OCI-LY7 (cell line): ENCODE measurements around the gene SPTB. TPM values are rescaled to one million over a fixed set of nuclear protein-coding genes. Genes with fewer than 3 reads are reported as not detected.

Source experiments
- BruUV-seq: library from RNA; stranded (reverse); fragments of 400-500 nt; replicated peaks from 2 replicates; lab custom pipeline; 2021; lab: Mats Ljungman, UMichigan
- CTCF ChIA-PET: fragments of 300-600 bp; sonication (Branson Sonifier 250); formaldehyde crosslinking; loops from one replicate; lab custom pipeline; 2022; ENCODE audit warnings: antibody characterized with exemption; ENCODE audit not compliant: unreplicated experiment; lab: Charles Lee
- POLR2A ChIA-PET: fragments of 300-600 bp; sonication (Branson Sonifier 250); formaldehyde crosslinking; loops from one replicate; lab custom pipeline; 2022; ENCODE audit warnings: antibody characterized with exemption; lab: Charles Lee
- DNase-seq: peaks from one replicate; pipeline ENCODE4 v3.0.0-alpha.2; 2015; ENCODE audit warnings: low spot score
- H2AFZ ChIP-seq: fragments of 200-600 bp; sonication (generic), shearing (Covaris generic); 2 replicates; pipeline ENCODE4 v1.6.1; 2014; ENCODE audit warnings: mild to moderate bottlenecking, antibody characterized with exemption, low read length, moderate library complexity
- H3K27ac ChIP-seq: fragments of 200-600 bp; sonication (generic); 2 replicates; pipeline ENCODE4 v1.5.1; 2014; ENCODE audit warnings: mixed run types, low read depth, mild to moderate bottlenecking, moderate library complexity, low read length, inconsistent platforms; ENCODE audit not compliant: poor library complexity, severe bottlenecking
- H3K36me3 ChIP-seq: fragments of 200-600 bp; sonication (generic); 2 replicates; pipeline ENCODE4 v1.6.1; 2014; ENCODE audit warnings: mild to moderate bottlenecking, antibody characterized with exemption, low read length, moderate library complexity, mixed read lengths; ENCODE audit not compliant: insufficient read depth
- H3K4me1 ChIP-seq: fragments of 200-600 bp; sonication (generic); 2 replicates; pipeline ENCODE4 v1.5.1; 2014; ENCODE audit warnings: mild to moderate bottlenecking, low read length; ENCODE audit not compliant: insufficient read depth, poor library complexity, severe bottlenecking
- H3K4me2 ChIP-seq: fragments of 200-600 bp; sonication (generic); 2 replicates; pipeline ENCODE4 v1.6.1; 2014; ENCODE audit warnings: mild to moderate bottlenecking, low read length
- H3K4me3 ChIP-seq: fragments of 200-600 bp; sonication (generic); 2 replicates; pipeline ENCODE4 v1.5.1; 2014; ENCODE audit warnings: mild to moderate bottlenecking, low read depth, low read length; ENCODE audit not compliant: poor library complexity, severe bottlenecking
- H3K79me2 ChIP-seq: fragments of 200-600 bp; sonication (generic); 2 replicates; pipeline ENCODE4 v1.6.1; 2016; ENCODE audit warnings: low read depth, mild to moderate bottlenecking, low read length, moderate library complexity, mixed read lengths; ENCODE audit not compliant: insufficient read depth
- H3K9me2 ChIP-seq: fragments of 200-600 bp; sonication (generic); 2 replicates; pipeline ENCODE4 v1.6.1; 2016; ENCODE audit warnings: mild to moderate bottlenecking, low read length, mixed read lengths; ENCODE audit not compliant: insufficient read depth
- H3K9me3 ChIP-seq: fragments of 200-600 bp; sonication (generic); 2 replicates; pipeline ENCODE4 v1.6.1; 2014; ENCODE audit warnings: mild to moderate bottlenecking, mixed run types, low read length, mixed read lengths
- H4K20me1 ChIP-seq: fragments of 200-600 bp; sonication (generic); 2 replicates; pipeline ENCODE4 v1.6.1; 2014; ENCODE audit warnings: mild to moderate bottlenecking, antibody characterized with exemption, low read length, moderate library complexity, mixed read lengths; ENCODE audit not compliant: insufficient read depth
- EZH2phosphoT487 ChIP-seq: fragments of 200-600 bp; sonication (generic); IDR thresholded peaks from 2 replicates; pipeline ENCODE4 v1.6.1; 2018; ENCODE audit warnings: low read depth, borderline replicate concordance, mild to moderate bottlenecking, mixed run types, antibody characterized with exemption, low read length, moderate library complexity, mixed read lengths
- intact Hi-C: fragments of 100-400 bp; cut with micrococcal nuclease; formaldehyde crosslinking; loops from one replicate; pipeline ENCODE4 v1.10.0; 2022; ENCODE audit not compliant: unreplicated experiment
- total RNA-seq, 2 experiments: library from RNA; depleted of rRNA in 1 of 2; stranded (reverse); fragments of >200 nt in 1 of 2; shearing (Covaris generic) in 1 of 2; gene quantifications; 2 replicates each; pipeline ENCODE4 v1.2.3, GENCODE V29; 2014 to 2022
- TF ChIP-seq, protein P1 (sequence below): fragments of 200-600 bp; sonication (generic); conservative IDR thresholded peaks from 2 replicates; pipeline ENCODE4 v1.5.1; 2014; ENCODE audit warnings: mild to moderate bottlenecking, antibody characterized with exemption, low read length, moderate library complexity, mixed read lengths

SPTB gene
- total RNA-seq, 2 experiments from 2014 or later, result not detected

DNA sequence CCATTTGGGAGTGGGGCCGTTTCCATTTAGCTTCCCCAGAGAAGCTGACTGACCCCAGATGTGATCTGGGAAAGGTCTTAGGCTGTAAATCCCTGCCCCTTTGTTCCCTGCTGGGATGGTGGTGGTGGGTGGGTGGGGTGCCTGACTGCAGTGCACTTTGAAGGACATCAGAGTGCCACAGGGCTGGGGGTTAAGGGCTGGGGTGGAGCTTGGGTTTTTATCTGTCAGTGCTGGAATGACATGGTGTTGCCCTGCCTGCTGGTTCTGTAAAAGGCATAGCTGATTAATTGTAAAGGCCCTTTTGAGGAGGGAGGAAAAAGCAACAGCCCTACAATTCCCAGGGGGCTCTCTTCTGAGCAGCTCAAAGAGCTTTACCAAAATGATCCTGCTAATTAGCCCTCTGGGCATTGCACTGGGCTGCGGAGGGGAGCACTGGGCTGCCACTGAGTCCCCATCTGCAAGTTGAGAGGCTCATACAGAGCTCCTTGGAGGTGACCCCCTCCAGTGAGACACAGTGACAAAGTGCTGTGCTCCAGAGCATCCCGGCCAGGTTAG, 154.4 kb downstream of the SPTB start:
- Histone ChIP-seq H2AFZ (no peak overlapping the region), H4K20me1 (no peaks in the 10 kb centered on the region), H3K27ac (no peak overlapping the region), H3K4me3 (no peak overlapping the region), H3K9me3 (no peaks in the 10 kb centered on the region), H3K4me2 (no peak overlapping the region), H3K9me2 (no peaks in the 10 kb centered on the region), H3K36me3 (no peaks in the 10 kb centered on the region), H3K79me2 (no peaks in the 10 kb centered on the region), H3K4me1 (no peaks in the 10 kb centered on the region)
- CTCF ChIA-PET, result no interaction called here
- TF ChIP-seq, protein P1, sequence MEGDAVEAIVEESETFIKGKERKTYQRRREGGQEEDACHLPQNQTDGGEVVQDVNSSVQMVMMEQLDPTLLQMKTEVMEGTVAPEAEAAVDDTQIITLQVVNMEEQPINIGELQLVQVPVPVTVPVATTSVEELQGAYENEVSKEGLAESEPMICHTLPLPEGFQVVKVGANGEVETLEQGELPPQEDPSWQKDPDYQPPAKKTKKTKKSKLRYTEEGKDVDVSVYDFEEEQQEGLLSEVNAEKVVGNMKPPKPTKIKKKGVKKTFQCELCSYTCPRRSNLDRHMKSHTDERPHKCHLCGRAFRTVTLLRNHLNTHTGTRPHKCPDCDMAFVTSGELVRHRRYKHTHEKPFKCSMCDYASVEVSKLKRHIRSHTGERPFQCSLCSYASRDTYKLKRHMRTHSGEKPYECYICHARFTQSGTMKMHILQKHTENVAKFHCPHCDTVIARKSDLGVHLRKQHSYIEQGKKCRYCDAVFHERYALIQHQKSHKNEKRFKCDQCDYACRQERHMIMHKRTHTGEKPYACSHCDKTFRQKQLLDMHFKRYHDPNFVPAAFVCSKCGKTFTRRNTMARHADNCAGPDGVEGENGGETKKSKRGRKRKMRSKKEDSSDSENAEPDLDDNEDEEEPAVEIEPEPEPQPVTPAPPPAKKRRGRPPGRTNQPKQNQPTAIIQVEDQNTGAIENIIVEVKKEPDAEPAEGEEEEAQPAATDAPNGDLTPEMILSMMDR, result no peak
- no peak for TF ChIP-seq EZH2phosphoT487
- no peak for DNase-seq
- POLR2A ChIA-PET, result no interaction called here
- BruUV-seq, result no TSS peak
- intact Hi-C loops, result no loop called here

DNA sequence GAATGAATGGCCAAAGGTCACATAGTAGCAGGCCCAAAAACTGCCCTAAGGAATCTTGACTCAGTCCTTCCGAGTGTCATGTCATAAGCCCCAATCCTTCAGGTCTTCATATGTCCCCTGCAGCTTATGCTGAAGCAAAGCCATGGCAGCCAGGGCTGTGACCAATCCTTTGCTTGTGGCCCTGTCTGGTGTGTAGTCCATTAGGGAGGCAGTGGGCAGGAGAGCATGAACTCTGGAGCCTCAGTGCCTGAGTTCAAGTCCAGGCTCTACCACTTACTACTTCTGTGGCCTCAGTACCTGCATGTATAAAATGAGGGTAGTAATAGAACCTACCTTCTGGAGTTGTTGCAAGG, 155.2 kb downstream of the SPTB start:
- no peaks in the 10 kb centered on the region for H3K36me3 ChIP-seq
- H3K9me2 ChIP-seq, result no peaks in the 10 kb centered on the region
- no peaks in the 10 kb centered on the region for H3K4me1 ChIP-seq
- no peak overlapping the region for H2AFZ ChIP-seq
- no peaks in the 10 kb centered on the region for H3K79me2 ChIP-seq
- no peak overlapping the region for H3K4me2 ChIP-seq
- no peaks in the 10 kb centered on the region for H4K20me1 ChIP-seq
- no peak for DNase-seq
- no peak for TF ChIP-seq EZH2phosphoT487
- TF ChIP-seq, protein P1, result no peak
- ChIA-PET POLR2A (no interaction called here), CTCF (no interaction called here)
- no TSS peak for BruUV-seq
- no peak overlapping the region for H3K4me3 ChIP-seq
- H3K9me3 ChIP-seq, result no peaks in the 10 kb centered on the region
- H3K27ac ChIP-seq, result no peak overlapping the region
- intact Hi-C loops, result no loop called here

DNA sequence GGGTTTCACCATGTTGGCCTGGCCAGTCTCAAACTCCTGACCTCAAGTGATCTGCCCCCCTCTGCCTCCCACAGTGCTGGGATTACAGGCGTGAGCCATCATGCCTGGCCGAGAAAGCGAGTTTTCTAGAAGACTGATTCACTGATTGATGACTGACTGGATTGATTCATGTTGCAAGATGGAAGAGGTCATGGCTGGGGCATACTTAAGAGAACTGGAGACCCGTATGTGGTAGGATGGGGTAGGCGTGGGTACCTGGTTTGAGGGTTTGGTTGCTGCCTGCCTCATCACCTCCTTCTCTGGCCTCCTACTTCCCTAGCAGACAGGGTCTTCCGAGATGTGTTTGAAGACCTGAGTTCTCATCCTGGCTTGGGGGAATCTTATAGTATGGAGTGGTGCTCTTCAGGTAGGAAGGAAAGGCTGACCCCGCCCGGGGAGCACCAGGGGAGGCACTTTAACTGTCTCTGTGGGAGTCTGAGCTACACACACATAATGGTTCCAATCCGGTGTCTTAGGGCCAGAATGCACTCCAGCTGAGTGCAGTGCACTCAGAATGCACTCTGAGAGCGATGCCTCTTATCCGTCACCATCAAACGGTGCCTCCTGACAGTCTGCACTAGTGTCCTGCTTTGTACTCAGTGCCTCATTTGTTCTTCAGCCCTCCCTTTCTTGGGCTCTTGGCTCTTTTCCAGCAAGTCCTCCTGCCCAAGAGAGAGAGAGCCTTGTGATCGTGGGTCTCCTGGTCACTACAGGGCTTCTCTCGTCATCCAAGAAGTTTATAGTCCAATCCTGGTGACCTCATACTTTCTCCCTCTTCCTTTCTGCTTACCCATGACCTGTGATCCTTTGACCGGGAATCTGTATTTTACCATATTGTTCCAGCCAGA, 155.8 kb downstream of the SPTB start:
- DNase-seq, result no peak
- Histone ChIP-seq H3K27ac (no peak overlapping the region), H3K79me2 (no peaks in the 10 kb centered on the region)

More for the DNA sequence above, 155.8 kb downstream of the SPTB start:
- no peaks in the 10 kb centered on the region for H3K9me3 ChIP-seq
- CTCF ChIA-PET, result no interaction called here
- no peaks in the 10 kb centered on the region for H3K4me1 ChIP-seq
- no TSS peak for BruUV-seq
- TF ChIP-seq EZH2phosphoT487, result no peak
- TF ChIP-seq, protein P1, result no peak
- H2AFZ ChIP-seq, result no peak overlapping the region
- H3K9me2 ChIP-seq, result no peaks in the 10 kb centered on the region
- intact Hi-C loops, result no loop called here
- H3K4me2 ChIP-seq, result no peak overlapping the region
- no peaks in the 10 kb centered on the region for H3K36me3 ChIP-seq
- POLR2A ChIA-PET, result no interaction called here
- no peaks in the 10 kb centered on the region for H4K20me1 ChIP-seq
- H3K4me3 ChIP-seq, result no peak overlapping the region
